HG03139 (cell line): Measurements from ENCODE around the gene ITPR1.

Experiments
- ATAC-seq: cut with Tn5 transposase; IDR thresholded peaks from one replicate; pipeline ENCODE4 v1.9.1; 2021; ENCODE audit not compliant: unreplicated experiment

Gene ITPR1

DNA sequence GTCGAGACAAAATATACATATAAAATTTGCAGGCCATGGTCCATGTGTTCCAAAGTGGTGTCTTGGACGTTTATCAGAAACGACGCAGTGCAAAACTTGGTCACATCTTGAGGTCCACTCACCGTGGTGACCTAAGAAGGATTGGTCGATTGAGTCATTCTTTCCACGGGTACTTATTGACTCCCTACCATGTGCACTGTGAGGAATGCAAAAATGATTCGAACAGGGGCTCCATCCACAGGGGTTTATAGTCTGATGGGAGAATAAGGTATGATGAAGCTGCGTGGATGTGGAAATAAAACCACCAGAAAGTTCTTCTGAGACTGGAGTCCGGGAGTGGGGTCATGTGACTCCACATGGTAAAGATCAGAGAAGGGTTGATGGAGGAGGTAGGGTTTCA lies 185.2 kb downstream of the ITPR1 start:
- ATAC-seq: no peak

DNA sequence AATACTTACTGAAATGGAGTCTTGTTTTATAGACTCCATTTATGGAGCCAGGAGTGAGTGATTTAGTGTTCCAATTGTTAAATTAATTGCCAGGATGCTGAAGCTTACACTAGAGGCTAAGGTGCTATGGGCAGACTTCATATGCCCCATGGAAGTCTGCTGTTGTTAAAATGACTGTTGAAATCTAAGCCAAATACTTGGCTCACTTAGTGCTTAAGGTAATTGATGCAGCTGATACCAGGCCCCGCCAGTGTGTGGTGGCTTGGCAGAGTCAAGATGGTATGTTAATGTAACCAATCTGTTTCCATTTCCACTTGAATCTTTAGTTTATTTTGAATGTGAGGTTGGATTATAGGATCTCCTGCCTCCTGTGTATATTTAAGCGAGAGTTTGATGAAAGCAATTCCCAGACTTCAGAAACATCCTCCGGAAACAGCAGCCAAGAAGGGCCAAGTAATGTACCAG lies 187.1 kb downstream of the ITPR1 start:
- ATAC-seq: no peak

GRCh38 chr3:4680871-4681300 lies 187.7 kb downstream of the ITPR1 start:
- ATAC-seq: no peak

DNA sequence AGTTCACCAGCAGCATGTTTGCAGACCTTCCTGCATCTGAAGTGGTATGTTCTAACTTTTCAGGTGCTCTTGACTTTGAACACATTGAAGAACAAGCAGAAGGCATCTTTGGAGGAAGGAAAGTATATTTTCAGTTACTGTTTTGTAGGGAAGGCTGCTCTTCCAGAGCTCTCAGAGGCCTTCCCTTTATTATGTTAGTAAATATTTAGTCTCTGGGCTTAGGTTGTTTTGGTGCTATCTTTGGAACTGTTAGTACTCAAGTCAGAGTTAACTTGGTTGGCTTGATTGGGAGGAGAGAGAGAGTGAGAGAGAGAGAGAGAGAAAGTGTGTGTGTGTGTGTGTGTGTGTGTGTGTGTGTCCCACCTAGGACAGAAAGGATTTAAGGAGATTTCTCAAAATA lies 188.2 kb downstream of the ITPR1 start:
- no peak for ATAC-seq

DNA sequence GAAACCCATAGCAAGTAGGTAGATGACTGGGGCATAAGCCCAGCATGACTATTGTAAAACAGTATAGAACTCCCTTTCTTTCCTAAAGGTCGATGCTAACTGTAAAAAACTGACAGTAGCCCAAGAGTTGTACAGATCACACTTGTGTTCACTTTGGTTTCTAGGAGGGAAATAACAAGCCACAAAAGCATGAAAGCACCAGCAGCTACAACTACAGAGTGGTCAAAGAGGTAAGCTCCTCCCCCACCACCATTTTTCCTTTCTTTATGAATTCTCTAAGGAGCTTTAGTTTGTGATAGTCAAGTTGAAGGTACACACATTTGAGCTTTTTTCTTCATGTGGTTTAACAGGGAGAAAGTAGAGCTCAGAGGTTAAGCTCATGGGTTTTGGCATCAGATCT lies 191.0 kb downstream of the ITPR1 start:
- ATAC-seq: no peak

DNA sequence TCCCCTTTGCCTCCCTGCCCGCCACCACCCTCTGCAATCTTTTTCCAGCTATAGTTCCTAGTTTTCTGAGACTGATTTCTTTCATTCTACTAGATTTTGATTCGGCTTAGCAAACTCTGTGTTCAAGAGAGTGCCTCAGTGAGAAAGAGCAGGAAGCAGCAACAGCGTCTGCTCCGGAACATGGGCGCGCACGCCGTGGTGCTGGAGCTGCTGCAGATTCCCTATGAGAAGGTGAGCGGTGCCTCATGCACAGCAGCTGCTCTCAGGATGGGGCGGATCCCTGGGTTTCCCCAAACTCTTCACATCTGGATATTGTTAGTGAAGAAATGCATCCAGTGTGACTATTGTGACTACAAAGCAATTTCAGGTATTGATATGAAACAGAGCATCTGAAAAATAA lies 191.8 kb downstream of the ITPR1 start:
- ATAC-seq: no peak

- ATAC-seq: no peak
Observed at GRCh38 chr3:4685673-4686345, 192.7 kb downstream of the ITPR1 start.

DNA sequence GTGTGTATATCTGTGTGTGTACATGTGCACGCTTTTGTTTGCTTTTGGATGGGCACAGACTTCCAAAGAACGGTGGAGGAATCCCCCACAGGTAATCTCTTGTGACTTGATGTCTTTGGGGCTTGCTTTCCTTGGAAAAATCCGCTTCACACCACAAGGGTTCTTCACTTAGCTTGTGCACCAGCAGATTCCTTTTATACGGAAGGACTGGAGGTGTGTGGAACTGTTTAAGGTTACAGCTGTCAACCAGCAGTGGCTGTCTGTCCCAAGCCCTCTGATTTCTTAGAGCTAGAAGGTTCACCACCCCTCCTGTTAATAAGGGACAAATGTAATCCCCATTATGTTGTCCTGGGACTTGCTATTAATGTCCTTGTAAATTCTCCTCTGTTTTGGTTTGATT lies 193.5 kb downstream of the ITPR1 start:
- ATAC-seq: no peak

DNA sequence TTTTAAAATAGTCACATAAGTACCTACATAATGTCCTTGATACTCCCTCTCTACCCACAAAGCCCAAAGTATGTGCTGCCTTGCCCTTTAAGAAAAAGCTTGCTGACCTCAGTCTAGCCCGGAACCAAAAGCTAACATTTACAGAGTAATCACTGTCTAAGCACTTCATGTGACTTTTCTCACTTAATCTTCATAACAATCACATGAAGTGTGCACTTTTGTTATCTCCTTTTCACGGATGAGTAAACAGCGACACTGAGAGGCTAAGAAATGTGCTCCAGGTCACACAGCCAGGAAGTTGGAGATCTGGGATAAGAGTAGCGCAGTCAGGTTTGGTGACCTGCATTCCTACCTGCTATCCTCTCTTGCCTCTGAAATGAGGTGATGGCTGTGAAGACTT lies 194.0 kb downstream of the ITPR1 start:
- no peak for ATAC-seq

GRCh38 chr3:4687596-4687995 lies 194.4 kb downstream of the ITPR1 start:
- ATAC-seq: no peak

GRCh38 chr3:4688411-4688810 lies 195.3 kb downstream of the ITPR1 start:
- ATAC-seq: no peak

DNA sequence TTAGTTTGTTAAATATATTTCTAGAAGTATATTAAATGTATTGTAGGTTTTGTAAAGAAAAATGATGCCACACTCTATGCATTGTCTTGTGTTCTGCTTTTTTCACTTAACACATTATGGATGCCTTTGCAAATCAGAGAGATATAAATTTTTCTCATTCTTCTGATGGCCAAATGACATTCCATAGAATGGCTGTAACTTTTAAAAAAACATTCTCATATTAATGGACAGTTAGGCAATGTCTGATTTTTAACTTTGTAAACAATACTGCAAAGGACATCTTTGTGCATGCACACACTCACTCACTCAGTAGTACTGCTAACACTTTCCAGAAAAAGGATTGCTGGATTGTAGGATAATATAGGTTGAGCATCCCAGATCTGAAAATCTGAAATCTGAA lies 195.9 kb downstream of the ITPR1 start:
- no peak for ATAC-seq

DNA sequence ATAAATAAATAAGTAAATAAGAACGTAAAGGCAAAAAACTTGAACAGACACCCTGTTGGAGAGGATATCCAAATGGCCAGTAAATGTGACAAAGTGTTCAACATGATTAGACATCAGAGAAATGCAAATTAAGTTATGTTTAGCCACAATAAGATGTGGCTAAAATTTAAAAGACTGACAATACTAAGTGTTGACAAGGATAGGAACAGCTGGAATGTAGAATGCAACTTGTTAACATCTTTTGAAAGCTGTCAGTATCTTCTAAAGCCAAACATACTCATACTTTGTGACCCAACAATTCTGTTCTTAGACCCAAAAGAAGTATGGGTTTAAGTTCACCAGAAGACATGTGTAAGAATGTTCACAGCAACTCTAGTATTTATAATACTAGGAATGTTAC lies 197.1 kb downstream of the ITPR1 start:
- ATAC-seq: no peak

DNA sequence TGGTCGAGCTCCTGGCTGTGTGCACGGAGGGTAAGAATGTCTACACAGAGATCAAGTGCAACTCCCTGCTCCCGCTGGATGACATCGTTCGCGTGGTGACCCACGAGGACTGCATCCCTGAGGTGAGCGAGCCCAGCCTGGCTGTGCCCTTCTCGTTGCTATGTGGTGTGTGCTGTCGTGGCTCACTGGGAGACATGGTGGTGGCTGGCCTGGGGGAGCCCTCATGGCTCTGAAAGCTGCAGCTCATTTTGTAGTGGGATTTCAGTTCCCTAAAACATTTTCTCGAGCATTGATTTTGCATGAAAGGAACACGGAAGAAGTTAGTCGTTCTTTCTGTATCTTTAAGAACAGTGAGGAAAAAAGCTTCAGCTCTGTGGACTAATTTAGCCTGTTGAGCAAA lies 200.5 kb downstream of the ITPR1 start:
- peak; percentile 87 for ATAC-seq

GRCh38 chr3:4695846-4696245 lies 202.7 kb downstream of the ITPR1 start:
- ATAC-seq: no peak

GRCh38 chr3:4696266-4696665 lies 203.1 kb downstream of the ITPR1 start:
- no peak for ATAC-seq

- ATAC-seq: no peak
Observed at GRCh38 chr3:4698125-4698821, 205.1 kb downstream of the ITPR1 start.

- no peak for ATAC-seq
Observed at GRCh38 chr3:4703054-4703480, 209.9 kb downstream of the ITPR1 start.

GRCh38 chr3:4704552-4704951 lies 211.4 kb downstream of the ITPR1 start:
- ATAC-seq: no peak

DNA sequence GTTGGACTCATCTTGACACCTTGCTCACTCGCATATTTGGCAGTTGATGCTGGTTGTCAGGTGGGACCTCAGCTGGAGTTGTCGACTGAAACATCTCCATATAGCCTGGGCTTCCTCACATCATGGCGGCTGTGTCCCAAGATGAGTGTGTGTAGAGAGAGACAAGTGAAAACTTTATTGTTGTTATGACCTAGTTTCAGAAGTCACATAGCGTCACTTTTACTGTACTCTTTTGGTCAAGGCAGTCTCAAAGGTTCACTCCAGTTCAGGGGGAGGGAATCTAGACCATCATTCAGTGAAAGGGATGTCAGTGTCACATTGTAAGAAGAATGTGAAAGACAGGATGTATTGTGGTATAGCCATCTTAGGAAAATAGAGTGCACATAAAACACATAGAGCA lies 214.2 kb downstream of the ITPR1 start:
- no peak for ATAC-seq

DNA sequence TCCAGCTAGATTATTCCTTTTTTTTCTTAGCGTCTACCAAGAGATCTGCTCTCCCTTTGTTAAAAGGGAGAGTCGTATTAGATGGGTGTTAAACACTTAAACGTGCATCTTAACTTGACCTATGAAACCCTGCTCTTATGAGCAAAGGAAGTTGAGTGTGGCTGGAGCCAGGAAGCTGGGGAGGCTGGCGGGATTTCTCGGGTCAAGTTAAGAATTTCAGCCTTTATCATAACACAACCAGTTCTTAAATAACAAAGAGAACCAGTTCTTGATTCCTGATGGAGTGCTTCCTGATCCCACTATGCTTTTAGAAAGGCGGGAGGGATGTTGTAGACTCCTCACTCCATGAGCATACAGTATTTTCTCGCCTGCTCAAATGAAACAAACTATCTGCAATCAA lies 215.1 kb downstream of the ITPR1 start:
- ATAC-seq: no peak

DNA sequence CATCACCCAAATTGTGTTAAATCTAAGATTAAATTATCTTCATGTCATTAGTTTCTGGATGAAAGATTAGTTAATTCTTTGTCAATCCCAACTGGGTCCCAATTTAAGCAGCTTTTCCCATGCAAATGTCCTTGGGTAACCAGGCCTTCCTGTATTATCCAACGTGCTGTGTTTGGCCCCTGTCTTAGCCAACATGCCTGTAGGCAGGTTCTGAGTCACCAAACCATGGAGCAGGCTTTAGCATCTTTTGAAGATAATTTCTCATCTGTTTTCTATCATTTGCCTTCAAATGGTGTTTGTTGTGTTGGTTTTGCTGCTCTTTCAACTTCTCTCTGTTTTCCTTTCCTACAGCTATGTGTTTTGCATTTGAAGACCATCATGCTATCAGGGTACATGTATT lies 216.2 kb downstream of the ITPR1 start:
- no peak for ATAC-seq

DNA sequence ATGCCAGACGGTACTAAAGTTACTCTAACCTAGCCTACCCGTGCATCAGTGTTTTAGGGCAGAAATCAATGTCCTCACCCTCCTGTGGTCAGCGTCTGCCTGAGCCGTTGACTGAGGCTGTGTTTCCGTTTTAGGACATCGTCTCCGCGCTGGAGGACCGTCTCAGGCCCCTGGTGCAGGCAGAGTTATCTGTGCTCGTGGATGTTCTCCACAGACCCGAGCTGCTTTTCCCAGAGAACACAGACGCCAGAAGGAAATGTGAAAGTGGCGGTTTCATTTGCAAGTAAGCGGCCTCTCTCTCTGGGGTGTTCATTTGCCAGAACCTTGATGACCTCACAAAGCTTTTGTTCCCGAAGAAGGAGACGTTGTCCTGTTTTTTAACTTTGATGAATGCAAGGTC lies 217.0 kb downstream of the ITPR1 start:
- no peak for ATAC-seq
